NT2/D1 (cell line): ENCODE results near the gene VAMP7.

Experiments used
- SUZ12 ChIP-seq: IDR thresholded peaks from 2 replicates; pipeline ENCODE4 v1.6.1; 2011; ENCODE audit not compliant: insufficient read length, insufficient read depth; ENCODE audit errors: extremely low read depth
- YY1 ChIP-seq: IDR thresholded peaks from 2 replicates; pipeline ENCODE4 v1.6.1; 2011; ENCODE audit not compliant: insufficient read length, insufficient read depth
- ZNF274 ChIP-seq: IDR thresholded peaks from 2 replicates; pipeline ENCODE4 v1.6.1; 2011; ENCODE audit warnings: mild to moderate bottlenecking, low read depth, low read length

- TF ChIP-seq ZNF274: no peak
- TF ChIP-seq YY1: no peak
- no peak for TF ChIP-seq SUZ12
These were observed 75.5 kb downstream of the VAMP7 start for GRCh38 chrX:155956649-155957048.
